Measurements from ENCODE around the gene SH3D19.

Gene SH3D19, protein sequence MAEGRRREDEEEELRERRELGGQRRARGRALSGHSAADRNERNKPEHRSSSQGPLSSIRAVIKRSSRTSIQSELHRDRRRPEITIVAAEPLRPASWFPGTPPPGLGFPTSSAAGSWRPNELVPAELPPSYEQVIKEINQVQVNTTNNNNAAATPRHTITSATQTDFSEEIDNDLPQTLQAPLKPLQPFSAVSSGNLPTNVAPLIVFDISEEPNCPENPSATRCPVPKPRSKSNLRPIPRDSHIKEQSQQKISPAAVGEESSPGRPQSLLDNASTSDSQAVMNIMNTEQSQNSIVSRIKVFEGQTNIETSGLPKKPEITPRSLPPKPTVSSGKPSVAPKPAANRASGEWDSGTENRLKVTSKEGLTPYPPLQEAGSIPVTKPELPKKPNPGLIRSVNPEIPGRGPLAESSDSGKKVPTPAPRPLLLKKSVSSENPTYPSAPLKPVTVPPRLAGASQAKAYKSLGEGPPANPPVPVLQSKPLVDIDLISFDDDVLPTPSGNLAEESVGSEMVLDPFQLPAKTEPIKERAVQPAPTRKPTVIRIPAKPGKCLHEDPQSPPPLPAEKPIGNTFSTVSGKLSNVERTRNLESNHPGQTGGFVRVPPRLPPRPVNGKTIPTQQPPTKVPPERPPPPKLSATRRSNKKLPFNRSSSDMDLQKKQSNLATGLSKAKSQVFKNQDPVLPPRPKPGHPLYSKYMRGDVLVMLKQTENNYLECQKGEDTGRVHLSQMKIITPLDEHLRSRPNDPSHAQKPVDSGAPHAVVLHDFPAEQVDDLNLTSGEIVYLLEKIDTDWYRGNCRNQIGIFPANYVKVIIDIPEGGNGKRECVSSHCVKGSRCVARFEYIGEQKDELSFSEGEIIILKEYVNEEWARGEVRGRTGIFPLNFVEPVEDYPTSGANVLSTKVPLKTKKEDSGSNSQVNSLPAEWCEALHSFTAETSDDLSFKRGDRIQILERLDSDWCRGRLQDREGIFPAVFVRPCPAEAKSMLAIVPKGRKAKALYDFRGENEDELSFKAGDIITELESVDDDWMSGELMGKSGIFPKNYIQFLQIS

DNA sequence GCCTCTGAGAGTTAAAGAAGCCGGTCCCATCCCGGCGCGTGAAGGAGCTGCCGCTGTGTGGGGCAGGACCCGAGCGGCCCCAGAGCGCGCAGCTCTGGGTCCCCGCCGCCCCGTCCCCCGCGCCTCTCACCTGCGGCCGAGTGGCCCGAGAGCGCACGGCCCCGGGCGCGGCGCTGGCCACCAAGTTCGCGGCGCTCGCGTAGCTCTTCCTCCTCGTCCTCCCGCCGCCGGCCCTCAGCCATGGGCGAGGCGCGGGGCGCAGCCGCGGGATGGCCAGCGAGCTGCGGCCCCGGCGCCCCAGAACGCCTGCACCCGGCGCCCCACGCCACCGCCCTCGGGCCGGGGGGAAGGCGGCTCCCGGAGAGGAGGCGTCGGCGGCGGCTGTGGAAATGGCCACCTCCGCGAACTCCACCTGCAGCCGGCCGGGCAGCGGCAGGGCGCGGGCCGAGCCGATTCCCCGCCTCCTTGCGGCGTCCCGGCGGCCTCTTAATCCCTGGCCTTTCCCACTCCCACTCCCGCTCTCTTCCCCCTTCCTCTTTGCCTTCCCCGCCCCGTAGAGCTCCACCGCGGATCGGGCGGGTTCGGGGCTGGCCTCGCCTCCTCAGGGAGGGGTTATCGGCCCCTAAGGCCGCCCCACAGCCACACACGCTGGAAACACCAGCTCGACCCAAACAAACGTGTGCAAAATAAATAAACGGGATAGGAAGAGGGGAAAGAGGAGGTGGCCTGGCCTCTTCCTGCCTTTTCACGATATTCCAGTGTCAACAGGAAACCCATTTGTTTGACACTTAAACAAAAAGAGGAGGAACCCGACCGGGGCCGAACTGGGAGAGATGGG is at the start of gene SH3D19:
TSS of gene SH3D19 (minus strand) at position 495 of the 838 bp plus-strand sequence. CDS start at position 242, 253 bp downstream.
- peak in 2 of 3 experiments; percentile 73 to 87 for DNase-seq

DNA sequence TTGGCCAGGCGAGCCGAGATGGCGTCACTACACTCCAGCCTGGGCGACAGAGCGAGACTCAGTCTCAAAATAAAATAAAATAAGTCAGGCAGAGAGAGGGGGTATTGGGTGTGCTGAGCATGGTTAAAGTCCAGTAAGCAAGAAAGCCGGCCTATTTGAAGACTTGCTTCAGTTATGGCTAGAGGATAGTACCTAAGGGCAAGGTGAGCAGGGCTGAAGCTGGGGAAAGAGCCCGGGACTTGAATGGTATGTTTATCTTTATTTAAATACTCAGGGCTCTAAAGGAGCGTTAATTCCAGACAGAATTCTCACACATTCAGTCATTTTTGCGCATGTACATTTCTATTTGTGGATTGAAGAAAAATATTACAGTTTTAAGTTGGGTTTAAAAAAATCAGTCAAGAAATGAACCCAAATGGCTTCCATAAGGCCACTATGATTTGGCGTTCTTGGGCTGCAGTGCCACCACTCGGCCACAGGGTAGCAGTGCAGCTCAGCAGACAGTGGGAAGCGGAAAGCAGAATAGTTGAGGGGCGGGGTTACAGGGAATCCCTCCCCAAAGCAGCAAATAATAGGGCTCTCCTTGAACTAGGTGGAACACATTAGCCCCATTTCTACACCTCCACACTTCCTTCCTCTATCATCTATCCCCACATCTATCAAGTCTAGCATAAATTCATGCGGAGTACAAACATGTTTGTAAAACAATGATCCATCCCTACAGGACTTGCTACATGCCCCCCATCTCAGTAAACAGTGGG is 37.2 kb upstream of the SH3D19 start:
- DNase-seq, result peak; percentile 69 to 89 (median 70)

DNA sequence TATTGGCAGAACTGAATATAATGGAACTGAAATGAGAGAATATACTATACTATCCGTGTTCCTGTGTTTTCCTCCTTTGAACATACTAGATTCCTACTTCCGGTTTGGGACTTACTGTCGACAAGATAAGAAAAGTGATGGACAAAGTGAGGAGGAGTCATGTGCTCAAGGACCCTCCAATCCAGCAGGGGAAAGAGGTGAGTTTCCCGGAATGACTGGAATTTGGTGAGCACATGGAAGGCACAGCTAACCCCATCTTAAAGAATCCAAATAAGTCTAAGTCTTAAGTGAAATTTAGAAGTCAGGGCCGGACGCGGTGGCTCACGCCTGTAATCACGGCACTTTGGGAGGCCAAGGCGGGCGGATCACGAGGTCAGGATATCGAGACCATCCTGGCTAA is 36.6 kb upstream of the SH3D19 start:
- DNase-seq, result no peak

DNA sequence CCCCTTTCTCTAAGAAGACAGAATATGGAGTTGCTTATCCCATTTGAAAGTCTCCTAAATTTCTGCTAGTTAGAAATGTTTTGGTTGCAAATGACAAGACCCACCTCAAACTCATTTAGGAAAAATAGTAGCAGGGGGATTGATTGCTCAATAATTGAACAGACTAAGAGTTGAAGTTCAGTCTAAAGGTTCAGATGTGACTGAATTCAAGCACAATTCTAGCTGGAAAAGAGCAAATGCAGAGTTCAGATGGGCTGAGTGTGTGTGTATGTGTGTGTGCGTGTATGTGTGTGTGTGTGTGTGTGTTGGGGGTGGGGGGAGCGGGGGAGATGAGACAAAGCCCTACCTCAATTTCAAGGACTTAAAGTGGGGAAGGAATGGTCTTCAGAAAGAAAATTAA is 35.7 kb upstream of the SH3D19 start:
- no peak for DNase-seq

DNA sequence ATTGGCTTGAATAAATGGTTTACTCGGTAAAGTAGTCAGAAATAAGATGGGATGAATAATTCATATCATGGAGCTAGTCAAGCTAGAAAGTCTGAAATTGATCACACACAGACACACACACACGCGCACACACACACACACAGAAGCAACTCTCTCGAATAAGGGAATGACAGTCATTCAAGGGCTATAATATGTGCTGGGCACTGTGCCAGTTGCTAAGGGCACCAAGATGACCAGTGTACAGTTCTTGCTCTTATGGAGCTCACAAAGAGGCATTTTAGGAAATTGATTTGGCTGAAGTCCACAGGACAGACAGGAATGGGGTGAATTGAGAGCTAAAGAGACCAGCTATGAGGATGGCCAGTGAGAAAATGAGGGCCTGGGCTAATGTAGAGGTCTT is 34.2 kb upstream of the SH3D19 start:
- peak in 2 of 3 experiments; percentile 27 to 83 for DNase-seq

DNA sequence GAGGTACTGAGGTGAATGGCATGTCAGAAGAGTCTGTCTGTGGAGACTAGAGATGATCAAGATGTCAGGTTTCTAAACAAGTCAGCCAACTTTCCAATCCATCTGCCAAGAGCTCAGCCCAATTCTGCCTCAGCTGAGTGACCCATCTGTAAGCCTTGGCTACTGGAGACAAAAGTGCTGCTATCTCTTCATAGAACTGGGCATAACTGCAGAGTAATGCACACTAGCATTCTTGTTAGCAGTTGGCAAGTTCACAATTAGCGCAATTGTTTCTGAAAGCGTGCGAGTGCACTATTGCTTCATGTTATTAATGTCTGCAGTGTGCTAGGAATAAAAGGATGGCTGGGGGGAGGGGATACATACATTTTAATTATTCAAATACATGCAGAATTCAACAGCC is 32.9 kb upstream of the SH3D19 start:
- DNase-seq, result no peak

DNA sequence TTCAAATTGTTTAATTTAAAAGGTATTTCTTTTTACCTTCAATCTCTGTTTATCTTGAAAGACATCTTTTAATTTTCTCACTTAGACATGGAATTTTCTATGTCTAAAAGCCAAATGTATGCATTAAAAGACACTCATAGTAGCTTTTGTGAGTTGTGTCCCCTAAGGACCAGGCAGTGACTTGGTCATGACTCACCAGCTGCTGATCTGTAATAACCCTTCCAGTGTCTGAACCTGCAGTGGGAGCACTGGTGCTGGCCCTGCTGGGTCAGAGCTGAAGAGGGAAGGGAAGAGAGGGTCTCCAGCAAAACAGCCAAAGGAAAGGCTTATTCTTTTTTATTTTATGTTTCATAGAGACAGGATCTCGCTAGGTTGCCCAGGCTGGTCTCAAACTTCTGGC is 31.1 kb upstream of the SH3D19 start:
- DNase-seq, result no peak

DNA sequence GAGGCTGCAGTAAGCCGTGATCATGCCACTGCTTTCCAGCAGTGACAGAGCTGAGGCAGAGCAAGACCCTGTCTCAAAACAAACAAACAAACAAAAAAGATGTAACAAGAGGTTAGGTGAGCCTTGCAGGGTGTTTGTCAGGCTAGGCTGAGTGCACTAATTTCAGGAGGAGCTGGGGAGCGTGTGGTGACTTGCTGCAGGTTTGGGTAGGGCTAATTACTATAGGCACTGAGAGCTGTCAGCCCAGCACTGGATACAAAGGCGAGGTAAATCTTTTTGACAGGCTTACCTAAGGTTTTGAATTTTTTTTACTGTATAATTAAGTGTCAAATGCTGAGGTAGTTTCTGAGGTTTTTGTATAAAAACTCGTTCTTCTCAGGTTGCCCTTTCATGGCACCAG is 29.8 kb upstream of the SH3D19 start:
- peak in 2 of 3 experiments; percentile 2 to 22 for DNase-seq

DNA sequence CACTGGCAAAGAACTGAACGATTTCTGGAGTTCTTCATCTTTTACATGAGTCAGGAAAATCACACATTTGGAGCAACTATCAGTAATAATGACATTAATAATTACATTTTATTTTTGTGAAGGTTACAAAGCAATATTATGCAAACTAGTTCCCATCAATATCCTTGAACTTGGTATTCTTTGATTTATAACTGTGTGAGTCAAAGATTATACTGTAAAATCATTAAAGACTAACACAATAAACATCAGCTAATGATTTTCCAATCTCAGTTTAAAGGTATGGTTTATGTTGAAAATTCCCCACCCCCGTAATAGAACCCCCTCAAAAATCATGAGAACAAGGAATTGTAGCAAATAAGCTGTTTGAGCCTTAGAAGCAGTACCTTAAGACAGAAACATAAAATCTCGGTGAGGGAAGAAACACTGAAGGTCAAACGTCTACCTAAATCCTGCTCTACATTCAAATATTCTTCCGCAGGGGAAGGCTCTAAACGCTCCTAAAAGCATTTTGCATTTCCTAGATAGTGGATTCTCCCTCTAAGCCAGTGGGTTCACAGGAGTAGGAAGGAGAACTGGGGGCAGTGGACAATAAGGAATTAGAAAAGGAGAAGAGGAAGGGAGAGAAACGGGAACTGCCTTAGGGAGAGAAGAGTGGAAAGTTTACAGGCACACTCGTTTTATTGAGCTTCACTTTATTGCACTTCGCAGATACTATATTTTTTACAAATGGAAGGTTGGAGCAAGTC is 22.3 kb upstream of the SH3D19 start:
- no peak for DNase-seq

DNA sequence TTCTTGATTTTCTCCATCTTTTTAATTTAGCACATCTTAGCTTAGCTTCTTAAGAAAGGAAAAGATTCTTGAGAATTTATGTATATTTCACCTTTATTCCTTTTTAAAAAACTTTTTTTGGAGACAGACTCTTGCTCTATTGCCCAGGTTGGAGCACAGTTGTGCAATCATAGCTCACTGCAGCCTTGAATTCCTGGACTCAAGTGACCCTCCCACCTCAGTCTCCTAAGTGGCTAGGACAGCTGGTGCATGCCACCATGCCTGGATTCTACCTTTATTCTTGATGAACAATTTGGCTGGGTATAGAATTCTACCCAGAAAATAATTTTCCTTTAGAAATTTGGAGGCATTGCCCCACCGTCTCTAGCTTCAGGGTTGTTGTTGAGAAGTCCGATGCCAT is 19.5 kb upstream of the SH3D19 start:
- no peak for DNase-seq

DNA sequence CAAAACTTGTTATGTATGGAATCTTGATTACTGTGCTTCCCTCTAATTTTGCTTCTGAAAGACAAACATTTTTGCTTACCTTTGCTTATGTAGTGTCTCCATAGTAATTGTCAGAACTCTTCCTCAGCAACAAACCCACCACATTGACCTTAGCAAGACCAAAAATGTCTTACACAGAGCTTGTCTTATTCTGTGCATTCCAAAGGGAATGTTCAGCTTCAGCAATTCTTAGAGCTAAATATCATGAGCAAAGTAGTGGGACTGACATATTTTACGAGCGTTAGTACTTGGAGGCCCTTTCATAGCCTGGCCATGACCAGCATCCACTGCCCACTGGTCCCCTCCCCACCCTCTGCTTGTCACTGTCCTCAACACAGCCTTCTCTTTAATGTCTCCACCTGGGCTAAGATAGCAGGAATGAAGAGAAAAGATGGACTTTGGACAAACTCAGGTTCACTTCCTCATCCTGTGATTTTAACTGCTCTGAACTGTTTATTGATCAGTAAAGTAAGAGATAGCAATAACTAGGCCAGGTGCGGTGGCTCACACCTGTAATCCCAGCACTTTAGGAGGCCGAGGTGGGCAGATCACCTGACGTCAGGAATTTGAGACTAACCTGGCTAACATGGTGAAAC is 15.5 kb upstream of the SH3D19 start:
- no peak for DNase-seq

DNA sequence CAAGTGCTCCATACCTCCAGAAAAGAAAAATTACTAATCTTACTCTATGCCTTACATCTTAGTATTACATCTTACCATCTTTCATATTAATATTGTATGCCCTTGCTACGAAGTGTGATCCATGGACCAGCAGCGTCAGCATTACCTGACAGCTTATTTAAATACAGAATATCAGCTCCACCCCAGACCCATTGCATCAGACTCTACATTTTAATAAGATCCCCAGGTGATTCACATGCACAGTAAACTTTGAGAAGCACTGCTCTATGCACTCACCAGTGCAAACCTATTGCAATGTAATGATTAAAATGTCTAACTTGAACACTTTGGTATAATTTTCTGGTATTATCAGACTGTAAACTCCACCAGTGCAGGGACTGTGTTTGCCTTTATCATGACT is 14.1 kb upstream of the SH3D19 start:
- no peak for DNase-seq

DNA sequence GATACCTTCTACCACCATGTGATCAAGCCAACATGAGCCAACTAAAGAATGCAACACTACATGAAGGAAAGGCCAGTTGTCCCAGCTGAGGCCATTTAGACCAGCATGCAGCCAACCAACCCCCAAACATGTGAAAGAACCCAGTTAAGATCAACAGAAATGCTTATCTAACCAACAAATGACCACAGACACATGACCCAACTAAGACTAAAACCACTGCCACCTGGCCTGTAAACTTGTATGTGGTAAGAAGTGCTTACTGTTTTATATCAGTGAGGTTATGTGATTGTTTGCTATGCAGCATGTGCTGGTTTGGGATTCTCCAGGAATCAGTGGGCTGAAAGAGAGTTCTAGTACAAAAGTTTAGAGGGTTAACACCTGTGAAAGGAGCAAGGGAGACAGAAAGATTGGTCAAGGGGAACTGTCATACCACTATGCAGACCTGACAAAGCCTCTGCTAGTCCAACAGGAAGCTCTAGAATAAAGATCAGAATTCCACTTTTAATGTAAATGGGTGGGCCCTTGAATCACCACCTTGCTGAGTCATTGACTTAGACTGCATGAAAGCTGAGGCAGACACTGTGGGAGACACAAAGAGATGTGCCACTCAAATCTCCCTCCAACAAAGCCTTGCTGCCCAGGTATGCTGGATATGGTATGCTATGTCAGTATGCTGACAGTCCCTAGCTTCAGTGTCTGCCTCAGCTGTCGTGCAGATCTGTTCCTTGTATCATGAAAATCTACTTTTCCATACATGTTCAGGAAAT is 6.1 kb upstream of the SH3D19 start:
- no peak for DNase-seq

DNA sequence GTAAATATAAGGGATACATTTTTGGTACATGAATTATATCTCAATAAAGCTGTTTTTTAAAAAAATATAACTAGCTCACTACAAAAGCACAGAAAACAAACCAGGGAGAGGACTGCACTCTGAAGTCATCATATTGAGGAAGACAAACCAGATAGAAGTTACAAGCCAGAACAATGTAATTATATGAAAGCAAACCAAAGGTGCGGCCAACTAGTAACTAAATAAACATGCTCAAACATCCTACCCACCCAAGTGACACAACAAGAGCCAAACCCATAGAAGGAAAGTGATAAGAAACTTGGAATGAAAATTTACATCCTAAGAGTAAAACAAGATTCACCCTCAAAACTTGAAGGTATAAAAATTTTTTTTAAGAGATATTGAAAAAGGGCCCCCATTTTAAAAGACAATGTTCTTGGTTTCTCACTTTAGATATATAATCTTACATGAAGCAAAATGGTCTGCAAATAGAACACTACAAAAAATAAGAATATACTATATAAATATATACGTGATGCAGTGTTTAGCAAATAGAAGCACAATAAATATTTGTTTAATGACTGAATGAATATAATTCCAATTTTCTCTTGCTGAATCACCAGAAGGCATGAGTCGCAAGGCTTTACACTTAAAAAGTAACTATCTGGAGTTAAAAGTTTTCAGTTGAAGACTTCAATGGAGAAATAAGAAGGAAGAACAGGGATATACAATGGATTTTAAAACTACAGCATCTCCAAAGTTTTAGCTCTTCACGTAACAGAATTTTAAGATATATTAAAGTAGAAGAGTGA is 4.0 kb upstream of the SH3D19 start:
- DNase-seq, result no peak

DNA sequence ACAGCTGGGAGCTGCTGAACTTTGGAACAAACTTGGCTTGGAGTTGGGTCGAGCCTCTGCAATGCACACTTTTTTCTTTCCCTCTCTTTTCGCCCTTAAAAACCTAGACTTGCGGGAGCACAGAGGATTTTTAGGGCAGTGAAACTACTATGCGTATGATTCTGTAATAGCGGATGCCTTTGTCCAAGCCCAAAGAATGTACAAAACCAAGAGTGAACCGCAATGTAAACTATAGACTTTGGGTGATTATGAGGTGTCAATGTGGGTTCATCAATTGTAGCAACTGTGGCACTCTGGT is 493 bp upstream of the SH3D19 start:
- no peak for DNase-seq

DNA sequence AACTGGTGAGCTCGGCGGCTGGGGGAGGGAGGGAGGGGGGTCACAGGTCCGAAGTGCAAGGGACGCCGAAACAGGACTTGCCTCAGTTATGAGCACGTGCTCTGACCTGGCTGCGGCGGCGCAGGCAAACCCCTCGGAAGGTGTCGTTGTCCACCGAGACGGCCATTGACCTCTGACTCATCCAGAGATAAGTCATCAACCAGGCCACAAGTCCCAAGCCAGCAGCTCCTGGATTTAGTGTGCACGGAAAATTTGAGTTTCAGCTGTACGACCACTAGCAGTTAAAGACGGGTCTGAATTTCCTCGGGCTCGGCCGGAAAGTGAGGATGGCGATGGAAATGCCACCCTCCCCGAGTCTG is 674 bp downstream of the SH3D19 start:
- peak in 1 of 3 experiments; percentile 73 for DNase-seq

DNA sequence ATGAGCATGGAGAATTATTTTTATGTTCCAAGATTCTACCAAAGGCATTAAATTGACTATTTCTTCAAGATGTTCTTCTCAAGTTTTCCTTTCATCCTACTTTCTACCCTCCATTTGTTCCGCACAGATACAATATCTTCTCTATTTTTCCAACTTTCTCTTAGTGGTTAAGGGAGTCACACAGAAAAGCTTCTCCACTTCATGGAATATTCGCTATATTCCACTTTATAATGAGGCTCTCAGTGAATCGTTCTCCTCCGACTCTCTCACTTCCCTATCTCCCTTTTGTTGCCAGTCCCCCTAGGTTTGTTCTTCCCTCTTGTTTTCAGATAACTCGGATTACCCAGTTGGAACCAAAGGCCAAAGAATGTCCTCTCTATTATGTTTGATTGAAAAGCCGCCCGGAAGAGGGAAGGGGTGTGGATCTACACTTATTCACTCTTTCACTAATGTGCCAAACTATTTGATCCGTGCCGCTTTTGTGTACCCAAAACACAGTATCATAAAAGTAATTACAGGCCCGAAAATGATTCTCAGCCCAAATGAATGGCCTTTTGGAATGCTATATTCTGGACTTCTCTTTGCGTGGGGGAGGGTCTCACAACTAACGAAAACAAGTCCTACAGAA is 1.2 kb downstream of the SH3D19 start:
- DNase-seq, result no peak

DNA sequence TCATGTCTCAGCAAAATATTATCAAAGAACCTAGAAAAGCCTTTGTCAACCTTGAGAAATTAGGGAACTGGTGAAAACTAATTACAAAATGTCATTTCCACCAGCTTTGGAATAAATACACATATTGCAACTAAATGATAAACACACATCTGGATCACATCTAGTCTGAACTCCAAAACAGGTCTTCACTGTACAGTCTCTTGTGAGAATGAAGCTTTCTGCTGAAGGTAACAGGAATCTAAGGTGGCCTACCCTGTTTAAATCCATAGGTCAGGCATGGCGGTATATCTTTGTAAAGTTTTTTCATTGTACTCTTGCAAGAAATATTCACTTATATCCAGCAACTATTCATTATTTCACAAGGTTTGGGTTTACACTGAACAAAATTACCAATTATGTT is 1.7 kb downstream of the SH3D19 start:
- DNase-seq, result no peak

DNA sequence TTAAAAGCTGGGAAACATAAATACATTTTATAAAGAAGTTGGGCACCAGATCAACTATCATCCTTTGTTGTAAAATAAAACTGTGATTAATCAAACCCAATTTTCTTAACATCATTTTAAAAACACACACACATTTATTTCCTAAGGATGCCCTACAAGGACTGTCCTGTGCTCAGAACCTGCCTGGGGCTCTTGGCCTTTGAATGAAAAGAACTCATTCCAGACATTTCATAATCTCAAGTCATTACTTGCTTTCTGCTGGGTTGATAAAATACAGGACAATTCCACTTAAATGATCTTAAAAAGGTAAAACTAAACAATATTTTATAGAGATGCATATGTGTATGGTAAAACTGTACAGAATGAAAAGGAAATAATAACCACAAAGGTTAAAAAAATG is 2.8 kb downstream of the SH3D19 start:
- DNase-seq, result no peak

All from NCI-H1417 (cell line).